ENCODE measurements around the gene KRTAP10-1. TPM values are rescaled to one million over a fixed set of nuclear protein-coding genes. Genes with fewer than 3 reads are reported as not detected.

KRTAP10-1 gene
- total RNA-seq, 1 experiment from 2014 or later, result not detected

- Histone ChIP-seq H3K9ac (ENCODE audit: low read length) (no peak overlapping the region), H2AFZ (ENCODE audit: low read length) (no peak overlapping the region), H3F3A (ENCODE audit: low read length, unreplicated experiment) (no peaks in the 10 kb centered on the region), H3K27ac (ENCODE audit: low read length) (no peak overlapping the region), H3K27me3 (ENCODE audit: low read length) (no peaks in the 10 kb centered on the region), H3K9me3 (ENCODE audit: low read length) (no peaks in the 10 kb centered on the region), H3K4me1 (ENCODE audit: insufficient read depth, low read length) (peaks cover 11% of the 10 kb centered on the region; the same call in 1 of the 2 replicates), H3K4me2 (ENCODE audit: low read length) (no peak overlapping the region), H3K4me3 (ENCODE audit: low read length) (no peak overlapping the region), H3K79me2 (ENCODE audit: low read length) (no peaks in the 10 kb centered on the region), H3K36me3 (ENCODE audit: low read depth, low read length) (no peaks in the 10 kb centered on the region), H4K20me1 (ENCODE audit: low read length) (no peaks in the 10 kb centered on the region), H3K9me2 (replicated peaks; ENCODE audit: low read length) (no peaks in the 10 kb centered on the region)
- ATAC-seq, result no peak
- BruUV-seq (replicated peaks), result no TSS peak
- no peak for DNase-seq
- POLR2A ChIA-PET (ENCODE audit: unreplicated experiment), result no interaction called here
- intact Hi-C loops (cut with micrococcal nuclease), result no loop called here
- no peak for TF ChIP-seq EZH2 (IDR thresholded peaks at IDR 0.05; ENCODE audit: low read length, unreplicated experiment)
- TF ChIP-seq CTCF (conservative IDR thresholded peaks at IDR 0.05; ENCODE audit: low read depth, low read length), result no peak
- TF ChIP-seq EZH2phosphoT487 (IDR thresholded peaks at IDR 0.05; ENCODE audit: borderline replicate concordance, low read length), result no peak
- CTCF ChIA-PET, result no interaction called here
These were observed 31.6 kb downstream of the KRTAP10-1 start for GRCh38 chr21:44508426-44508710.

- Histone ChIP-seq H3K4me1 (ENCODE audit: insufficient read depth, low read length) (peaks cover 11% of the 10 kb centered on the region; the same call in 1 of the 2 replicates), H3K79me2 (ENCODE audit: low read length) (no peaks in the 10 kb centered on the region), H3K4me2 (ENCODE audit: low read length) (no peak overlapping the region), H3K9me3 (ENCODE audit: low read length) (no peaks in the 10 kb centered on the region), H3K36me3 (ENCODE audit: low read depth, low read length) (no peaks in the 10 kb centered on the region), H3K9me2 (replicated peaks; ENCODE audit: low read length) (no peaks in the 10 kb centered on the region), H2AFZ (ENCODE audit: low read length) (no peak overlapping the region), H3F3A (ENCODE audit: low read length, unreplicated experiment) (no peaks in the 10 kb centered on the region), H3K27ac (ENCODE audit: low read length) (no peak overlapping the region), H3K9ac (ENCODE audit: low read length) (no peak overlapping the region), H3K27me3 (ENCODE audit: low read length) (no peaks in the 10 kb centered on the region), H4K20me1 (ENCODE audit: low read length) (no peaks in the 10 kb centered on the region), H3K4me3 (ENCODE audit: low read length) (no peak overlapping the region)
- no TSS peak for BruUV-seq (replicated peaks)
- DNase-seq (no peak), ATAC-seq (no peak)
- ChIA-PET CTCF (no interaction called here), POLR2A (ENCODE audit: unreplicated experiment) (no interaction called here)
- TF ChIP-seq CTCF (conservative IDR thresholded peaks at IDR 0.05; ENCODE audit: low read depth, low read length), result no peak
- TF ChIP-seq EZH2phosphoT487 (IDR thresholded peaks at IDR 0.05; ENCODE audit: borderline replicate concordance, low read length), result no peak
- TF ChIP-seq EZH2 (IDR thresholded peaks at IDR 0.05; ENCODE audit: low read length, unreplicated experiment), result no peak
- intact Hi-C loops (cut with micrococcal nuclease), result no loop called here
These were observed 32.1 kb downstream of the KRTAP10-1 start for GRCh38 chr21:44507673-44508425.
